ENCODE results near the gene UQCR10.

DNA sequence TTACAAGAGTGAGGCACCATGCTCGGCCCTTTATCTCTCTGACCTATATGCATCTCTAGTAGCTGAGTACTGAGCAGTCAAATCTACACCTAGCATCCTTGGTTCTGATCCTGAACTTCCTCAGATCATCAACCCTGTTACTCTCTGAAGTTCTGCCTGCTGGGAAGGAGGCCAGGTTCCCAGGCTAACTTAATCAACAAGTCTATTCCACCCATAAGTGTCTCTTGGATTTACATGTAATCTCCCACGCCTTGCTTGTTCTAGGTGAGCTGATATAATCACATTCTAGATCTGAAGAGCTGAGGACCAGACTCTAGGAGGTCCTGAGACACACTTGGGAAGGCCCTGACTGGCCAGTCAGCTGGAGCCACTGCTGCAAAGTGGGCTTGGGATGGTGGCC lies 25.2 kb upstream of the UQCR10 start:
- TF ChIP-seq, protein P1, sequence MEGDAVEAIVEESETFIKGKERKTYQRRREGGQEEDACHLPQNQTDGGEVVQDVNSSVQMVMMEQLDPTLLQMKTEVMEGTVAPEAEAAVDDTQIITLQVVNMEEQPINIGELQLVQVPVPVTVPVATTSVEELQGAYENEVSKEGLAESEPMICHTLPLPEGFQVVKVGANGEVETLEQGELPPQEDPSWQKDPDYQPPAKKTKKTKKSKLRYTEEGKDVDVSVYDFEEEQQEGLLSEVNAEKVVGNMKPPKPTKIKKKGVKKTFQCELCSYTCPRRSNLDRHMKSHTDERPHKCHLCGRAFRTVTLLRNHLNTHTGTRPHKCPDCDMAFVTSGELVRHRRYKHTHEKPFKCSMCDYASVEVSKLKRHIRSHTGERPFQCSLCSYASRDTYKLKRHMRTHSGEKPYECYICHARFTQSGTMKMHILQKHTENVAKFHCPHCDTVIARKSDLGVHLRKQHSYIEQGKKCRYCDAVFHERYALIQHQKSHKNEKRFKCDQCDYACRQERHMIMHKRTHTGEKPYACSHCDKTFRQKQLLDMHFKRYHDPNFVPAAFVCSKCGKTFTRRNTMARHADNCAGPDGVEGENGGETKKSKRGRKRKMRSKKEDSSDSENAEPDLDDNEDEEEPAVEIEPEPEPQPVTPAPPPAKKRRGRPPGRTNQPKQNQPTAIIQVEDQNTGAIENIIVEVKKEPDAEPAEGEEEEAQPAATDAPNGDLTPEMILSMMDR (IDR thresholded peaks at IDR 0.05) = no peak
- TF ChIP-seq POLR2A (IDR thresholded peaks at IDR 0.05) (no peak), EP300 (IDR thresholded peaks at IDR 0.05) (no peak), POLR2AphosphoS5 (IDR thresholded peaks at IDR 0.05) (no peak)

Data from sigmoid colon (tissue), 4 donors.